Fibroblast of pulmonary artery (primary cell): ENCODE data around the gene DIAPH3.

Experiments used
- DNase-seq: peaks from one replicate; pipeline ENCODE4 v3.0.0-alpha.2; 2010; ENCODE audit warnings: low read depth
- H3K4me3 ChIP-seq: replicated peaks from 2 replicates; pipeline ENCODE4 v1.5.1; 2011; ENCODE audit warnings: low read depth, mild to moderate bottlenecking, control low read depth, low read length, moderate library complexity
- CTCF ChIP-seq: IDR thresholded peaks from 2 replicates; pipeline ENCODE4 v1.5.1; 2011; ENCODE audit warnings: mild to moderate bottlenecking, control low read depth, low read length, inconsistent platforms; ENCODE audit errors: missing control alignments

The DIAPH3 gene

GRCh38 chr13:60182907-60183306, 19.2 kb upstream of the DIAPH3 start:
- no peak overlapping the region for H3K4me3 ChIP-seq
- DNase-seq, result no peak
- TF ChIP-seq CTCF, result no peak

GRCh38 chr13:60178327-60178726, 14.6 kb upstream of the DIAPH3 start:
- no peak for TF ChIP-seq CTCF
- DNase-seq, result no peak

GRCh38 chr13:60175571-60175970, 11.8 kb upstream of the DIAPH3 start:
- no peak for TF ChIP-seq CTCF
- H3K4me3 ChIP-seq, result no peak overlapping the region
- DNase-seq, result no peak

More at GRCh38 chr13:60178327-60178726, 14.6 kb upstream of the DIAPH3 start:
- H3K4me3 ChIP-seq, result no peak overlapping the region

- TF ChIP-seq CTCF, result no peak
- no peak overlapping the region for H3K4me3 ChIP-seq
- DNase-seq, result no peak
Observed at GRCh38 chr13:60174113-60174512, 10.4 kb upstream of the DIAPH3 start.

- TF ChIP-seq CTCF, result no peak
- no peak overlapping the region for H3K4me3 ChIP-seq
Observed at GRCh38 chr13:60172111-60172510, 8.4 kb upstream of the DIAPH3 start.

GRCh38 chr13:60170414-60170813, 6.7 kb upstream of the DIAPH3 start:
- no peak for TF ChIP-seq CTCF
- DNase-seq, result no peak
- no peak overlapping the region for H3K4me3 ChIP-seq

More at GRCh38 chr13:60172111-60172510, 8.4 kb upstream of the DIAPH3 start:
- DNase-seq, result no peak

- TF ChIP-seq CTCF, result no peak
- no peak overlapping the region for H3K4me3 ChIP-seq
- no peak for DNase-seq
Observed at GRCh38 chr13:60169239-60170031, 5.7 kb upstream of the DIAPH3 start.
